GM21723 (cell line): Measurements from ENCODE around the gene KCNJ9.
"Not testable (repeated sequence)": the region's sequence is repeated elsewhere in the genome, so short reads cannot be mapped to it uniquely, and the experiment has no call there.

Source experiments
- ATAC-seq: cut with Tn5 transposase; IDR thresholded peaks from one replicate; pipeline ENCODE4 v1.9.1; 2021; ENCODE audit warnings: mild to moderate bottlenecking, moderate library complexity; ENCODE audit not compliant: unreplicated experiment

Gene KCNJ9

GRCh38 chr1:160124705-160125478 is 43.6 kb downstream of the KCNJ9 start:
- ATAC-seq = no peak

GRCh38 chr1:160125746-160126145 is 44.4 kb downstream of the KCNJ9 start:
- ATAC-seq = no peak

GRCh38 chr1:160126342-160126741 is 45.0 kb downstream of the KCNJ9 start:
- not testable (repeated sequence) for ATAC-seq

- ATAC-seq = no peak
These were observed 46.0 kb downstream of the KCNJ9 start for GRCh38 chr1:160127381-160127780.

- no peak for ATAC-seq
These were observed 46.7 kb downstream of the KCNJ9 start for GRCh38 chr1:160127865-160128523.

- no peak for ATAC-seq
These were observed 47.3 kb downstream of the KCNJ9 start for GRCh38 chr1:160128636-160129035.

GRCh38 chr1:160129046-160129445 is 47.7 kb downstream of the KCNJ9 start:
- ATAC-seq = no peak

- ATAC-seq = no peak
These were observed 48.2 kb downstream of the KCNJ9 start for GRCh38 chr1:160129558-160129957.

GRCh38 chr1:160129966-160130365 is 48.6 kb downstream of the KCNJ9 start:
- ATAC-seq = no peak

- ATAC-seq = no peak
These were observed 49.1 kb downstream of the KCNJ9 start for GRCh38 chr1:160130486-160130885.

GRCh38 chr1:160130939-160131338 is 49.6 kb downstream of the KCNJ9 start:
- ATAC-seq = no peak

GRCh38 chr1:160131803-160132565 is 50.6 kb downstream of the KCNJ9 start:
- no peak for ATAC-seq

- no peak for ATAC-seq
These were observed 52.8 kb downstream of the KCNJ9 start for GRCh38 chr1:160133990-160134770.

GRCh38 chr1:160134791-160135572 is 53.6 kb downstream of the KCNJ9 start:
- no peak for ATAC-seq

GRCh38 chr1:160136121-160136925 is 55.0 kb downstream of the KCNJ9 start:
- no peak for ATAC-seq

GRCh38 chr1:160136926-160137200 is 55.5 kb downstream of the KCNJ9 start:
- ATAC-seq = no peak

- no peak for ATAC-seq
These were observed 56.0 kb downstream of the KCNJ9 start for GRCh38 chr1:160137216-160137862.

GRCh38 chr1:160139840-160140239 is 58.5 kb downstream of the KCNJ9 start:
- no peak for ATAC-seq
